H9 (cell line): ENCODE data around the gene APCDD1L. TPM values are rescaled to one million over a fixed set of nuclear protein-coding genes. Genes with fewer than 3 reads are reported as not detected.

Experiments
- DNase-seq: peaks from one replicate; pipeline ENCODE4 v3.0.0-alpha.2; 2017
- H2AFZ ChIP-seq: one replicate; pipeline ENCODE4 v1.6.1; 2013; ENCODE audit warnings: mild to moderate bottlenecking, low read length, control low read depth, moderate library complexity
- H2AK5ac ChIP-seq: 2 replicates; pipeline ENCODE4 v1.6.1; 2013; ENCODE audit warnings: low read length, control low read depth, mixed read lengths; ENCODE audit not compliant: insufficient read length
- H2BK120ac ChIP-seq: one replicate; pipeline ENCODE4 v1.6.1; 2013; ENCODE audit warnings: low read depth, mild to moderate bottlenecking, low read length, control low read depth, inconsistent platforms; ENCODE audit not compliant: poor library complexity, severe bottlenecking
- H2BK12ac ChIP-seq: 2 replicates; pipeline ENCODE4 v1.6.1; 2013; ENCODE audit warnings: low read length, control low read depth, mixed read lengths, low read depth; ENCODE audit not compliant: insufficient read length
- H2BK15ac ChIP-seq: 2 replicates; pipeline ENCODE4 v1.6.1; 2013; ENCODE audit warnings: low read depth, low read length, control low read depth
- H2BK20ac ChIP-seq: one replicate; pipeline ENCODE4 v1.6.1; 2013; ENCODE audit warnings: low read depth, mild to moderate bottlenecking, low read length, control low read depth, inconsistent platforms; ENCODE audit not compliant: poor library complexity, severe bottlenecking
- H2BK5ac ChIP-seq: 2 replicates; pipeline ENCODE4 v1.6.1; 2013; ENCODE audit warnings: low read length, control low read depth, mixed read lengths; ENCODE audit not compliant: insufficient read length
- H3K14ac ChIP-seq: 2 replicates; pipeline ENCODE4 v1.6.1; 2013; ENCODE audit warnings: low read length, control low read depth; ENCODE audit not compliant: insufficient read depth
- H3K18ac ChIP-seq: 2 replicates; pipeline ENCODE4 v1.6.1; 2013; ENCODE audit warnings: low read depth, mild to moderate bottlenecking, mixed read lengths, low read length, control low read depth; ENCODE audit not compliant: insufficient read length
- H3K23ac ChIP-seq: 2 replicates; pipeline ENCODE4 v1.6.1; 2013; ENCODE audit warnings: low read length, control low read depth, mixed read lengths, low read depth; ENCODE audit not compliant: insufficient read length
- H3K23me2 ChIP-seq: 2 replicates; pipeline ENCODE4 v1.6.1; 2013; ENCODE audit warnings: low read depth, mild to moderate bottlenecking, mixed read lengths, low read length, control low read depth; ENCODE audit not compliant: insufficient read length, poor library complexity, severe bottlenecking
- H3K27ac ChIP-seq: 2 replicates; pipeline ENCODE4 v1.5.1; 2013; ENCODE audit warnings: low read length, control low read depth, mixed read lengths, low read depth; ENCODE audit not compliant: insufficient read length
- H3K27me3 ChIP-seq: 2 replicates; pipeline ENCODE4 v1.6.1; 2013; ENCODE audit warnings: low read length, control low read depth, inconsistent platforms; ENCODE audit not compliant: insufficient read depth
- H3K4ac ChIP-seq: 2 replicates; pipeline ENCODE4 v1.6.1; 2013; ENCODE audit warnings: low read depth, mild to moderate bottlenecking, control low read depth, inconsistent platforms, low read length, moderate library complexity
- H3K4me1 ChIP-seq: 2 replicates; pipeline ENCODE4 v1.6.1; 2013; ENCODE audit warnings: low read length, control low read depth, inconsistent platforms; ENCODE audit not compliant: insufficient read depth
- H3K4me2 ChIP-seq: 2 replicates; pipeline ENCODE4 v1.6.1; 2013; ENCODE audit warnings: low read length, control low read depth, mixed read lengths; ENCODE audit not compliant: insufficient read length, insufficient read depth
- H3K56ac ChIP-seq: 2 replicates; pipeline ENCODE4 v1.6.1; 2013; ENCODE audit warnings: low read depth, mild to moderate bottlenecking, mixed read lengths, low read length, control low read depth; ENCODE audit not compliant: insufficient read length
- H3K79me1 ChIP-seq: 2 replicates; pipeline ENCODE4 v1.6.1; 2013; ENCODE audit warnings: low read depth, mild to moderate bottlenecking, moderate library complexity, low read length, control low read depth, inconsistent platforms; ENCODE audit not compliant: insufficient read depth, poor library complexity, severe bottlenecking
- H3K79me2 ChIP-seq: 2 replicates; pipeline ENCODE4 v1.6.1; 2013; ENCODE audit warnings: low read length, control low read depth, inconsistent platforms; ENCODE audit not compliant: insufficient read depth
- H3K9ac ChIP-seq: 2 replicates; pipeline ENCODE4 v1.6.1; 2013; ENCODE audit warnings: low read length, control low read depth, mixed read lengths; ENCODE audit not compliant: insufficient read length; ENCODE audit errors: extremely low read depth
- H3K9me3 ChIP-seq: one replicate; pipeline ENCODE4 v1.6.1; 2013; ENCODE audit warnings: low read depth, low read length, inconsistent platforms; ENCODE audit not compliant: control insufficient read depth
- H3T11ph ChIP-seq: one replicate; pipeline ENCODE4 v1.6.1; 2013; ENCODE audit warnings: mild to moderate bottlenecking, low read length, control low read depth, inconsistent platforms
- H4K20me1 ChIP-seq: one replicate; pipeline ENCODE4 v1.6.1; 2013; ENCODE audit not compliant: control insufficient read depth, insufficient read length, insufficient read depth
- H4K5ac ChIP-seq: 2 replicates; pipeline ENCODE4 v1.6.1; 2013; ENCODE audit warnings: low read depth, mild to moderate bottlenecking, mixed read lengths, low read length, control low read depth; ENCODE audit not compliant: insufficient read length
- H4K8ac ChIP-seq: replicated peaks from 2 replicates; pipeline ENCODE4 v1.6.1; 2013; ENCODE audit warnings: low read length, control low read depth, mixed read lengths, low read depth; ENCODE audit not compliant: insufficient read length
- H4K91ac ChIP-seq: 2 replicates; pipeline ENCODE4 v1.6.1; 2013; ENCODE audit warnings: low read depth, mild to moderate bottlenecking, moderate library complexity, mixed read lengths, low read length, control low read depth; ENCODE audit not compliant: insufficient read length
- H3K27ac Mint-ChIP-seq, 3 experiments: 2 replicates in 2 of 3; 3 replicates in 1 of 3; pipeline ENCODE4 v1.8.0; 2020 to 2021; ENCODE audit warnings: mixed read lengths in 3 of 3, mild to moderate bottlenecking in 1 of 3, moderate library complexity in 1 of 3
- H3K27me3 Mint-ChIP-seq: 2 replicates; pipeline ENCODE4 v1.8.0; 2021; ENCODE audit warnings: low read depth, mild to moderate bottlenecking, moderate library complexity, mixed read lengths
- H3K36me3 Mint-ChIP-seq, 3 experiments: 2 replicates in 2 of 3; 3 replicates in 1 of 3; pipeline ENCODE4 v1.8.0; 2020 to 2021; ENCODE audit warnings: low read depth in 3 of 3, mixed read lengths in 3 of 3; ENCODE audit not compliant: insufficient read depth in 1 of 3
- H3K4me1 Mint-ChIP-seq, 2 experiments: 2 replicates each; pipeline ENCODE4 v1.8.0; 2020; ENCODE audit warnings: mixed read lengths in 2 of 2
- H3K4me3 Mint-ChIP-seq, 2 experiments: 2 replicates in 1 of 2; 3 replicates in 1 of 2; pipeline ENCODE4 v1.8.0; 2020 to 2021; ENCODE audit warnings: mild to moderate bottlenecking in 2 of 2, mixed read lengths in 2 of 2, moderate library complexity in 1 of 2
- H3K9me3 Mint-ChIP-seq, 2 experiments: 2 replicates in 1 of 2; 3 replicates in 1 of 2; pipeline ENCODE4 v1.8.0; 2020; ENCODE audit warnings: mild to moderate bottlenecking in 2 of 2, mixed read lengths in 2 of 2, moderate library complexity in 1 of 2
- WGBS: extraction: QIAGEN DNeasy Blood & Tissue Kit; methylation state at CpG from one replicate; pipeline ENCODE4 v1.1.7; 2013; ENCODE audit warnings: missing lambda C conversion rate, low lambda C conversion rate, mixed read lengths; ENCODE audit not compliant: insufficient read length; ENCODE audit errors: extremely low coverage; 5-methylcytosine and 5-hydroxymethylcytosine counted together
- total RNA-seq: library from RNA; stranded (reverse); gene quantifications from 2 replicates; pipeline ENCODE4 v1.2.1, GENCODE V29; 2021
- TF ChIP-seq, protein P1 (sequence below): fragments of 200-600 bp; sonication (generic); conservative IDR thresholded peaks from 3 replicates; pipeline ENCODE4 v1.8.0; 2021; ENCODE audit warnings: antibody characterized with exemption, mild to moderate bottlenecking

APCDD1L gene
- total RNA-seq, 1 experiment from 2014 or later, result 0.68 TPM

DNA sequence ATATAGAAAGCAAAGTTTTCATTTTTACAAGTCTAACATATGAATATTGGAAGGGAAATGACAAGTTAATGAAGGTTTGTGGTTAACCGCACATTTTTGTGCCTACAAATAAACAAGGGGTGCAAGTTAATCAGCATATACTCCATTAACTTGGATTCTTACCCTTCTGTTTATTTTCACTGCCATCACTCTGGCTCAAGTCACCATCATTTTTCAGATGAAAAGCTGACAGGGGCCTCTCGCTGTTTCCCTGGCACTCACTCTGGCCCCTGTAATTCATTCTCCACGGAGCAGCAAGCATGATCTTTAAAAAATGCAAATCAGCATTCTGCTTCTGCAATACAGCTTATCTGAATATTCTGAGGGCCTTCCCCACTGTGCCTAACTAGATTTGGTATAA lies 29.8 kb downstream of the APCDD1L start:
- no peak overlapping the region for H3K4me3 Mint-ChIP-seq
- H3K79me1 ChIP-seq, result no peaks in the 10 kb centered on the region
- H4K20me1 ChIP-seq, result no peaks in the 10 kb centered on the region
- no peak overlapping the region for H2AFZ ChIP-seq
- no peak overlapping the region for H4K91ac ChIP-seq
- H2BK120ac ChIP-seq, result no peak overlapping the region
- DNase-seq, result no peak
- no peak overlapping the region for H2AK5ac ChIP-seq
- no peak overlapping the region for H4K5ac ChIP-seq
- H3K9me3 Mint-ChIP-seq, result peaks cover 37 to 40% of the 10 kb centered on the region in 2 experiments
- WGBS, result no CpG with 5 or more reads among the region's 3 CpGs
- peaks cover 15 to 28% (median 15%) of the 10 kb centered on the region in 3 experiments for H3K36me3 Mint-ChIP-seq
- H3K27ac Mint-ChIP-seq, result no peak overlapping the region
- no peaks in the 10 kb centered on the region for H3K79me2 ChIP-seq
- H3K4me2 ChIP-seq, result no peak overlapping the region
- H3K23me2 ChIP-seq, result no peaks in the 10 kb centered on the region
- H3K56ac ChIP-seq, result no peak overlapping the region
- no peak overlapping the region for H2BK15ac ChIP-seq
- TF ChIP-seq, protein P1, sequence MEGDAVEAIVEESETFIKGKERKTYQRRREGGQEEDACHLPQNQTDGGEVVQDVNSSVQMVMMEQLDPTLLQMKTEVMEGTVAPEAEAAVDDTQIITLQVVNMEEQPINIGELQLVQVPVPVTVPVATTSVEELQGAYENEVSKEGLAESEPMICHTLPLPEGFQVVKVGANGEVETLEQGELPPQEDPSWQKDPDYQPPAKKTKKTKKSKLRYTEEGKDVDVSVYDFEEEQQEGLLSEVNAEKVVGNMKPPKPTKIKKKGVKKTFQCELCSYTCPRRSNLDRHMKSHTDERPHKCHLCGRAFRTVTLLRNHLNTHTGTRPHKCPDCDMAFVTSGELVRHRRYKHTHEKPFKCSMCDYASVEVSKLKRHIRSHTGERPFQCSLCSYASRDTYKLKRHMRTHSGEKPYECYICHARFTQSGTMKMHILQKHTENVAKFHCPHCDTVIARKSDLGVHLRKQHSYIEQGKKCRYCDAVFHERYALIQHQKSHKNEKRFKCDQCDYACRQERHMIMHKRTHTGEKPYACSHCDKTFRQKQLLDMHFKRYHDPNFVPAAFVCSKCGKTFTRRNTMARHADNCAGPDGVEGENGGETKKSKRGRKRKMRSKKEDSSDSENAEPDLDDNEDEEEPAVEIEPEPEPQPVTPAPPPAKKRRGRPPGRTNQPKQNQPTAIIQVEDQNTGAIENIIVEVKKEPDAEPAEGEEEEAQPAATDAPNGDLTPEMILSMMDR, result no peak
- no peak overlapping the region for H3K9ac ChIP-seq
- H3K4me1 Mint-ChIP-seq, result peaks cover 6 to 7% of the 10 kb centered on the region in 2 experiments
- H3K23ac ChIP-seq, result no peak overlapping the region
- no peak overlapping the region for H4K8ac ChIP-seq
- H2BK12ac ChIP-seq, result no peak overlapping the region
- no peak overlapping the region for H2BK5ac ChIP-seq
- H3K4me1 ChIP-seq, result no peaks in the 10 kb centered on the region
- H3T11ph ChIP-seq, result no peak overlapping the region
- H3K27me3 ChIP-seq, result no peaks in the 10 kb centered on the region
- H3K27ac ChIP-seq, result no peak overlapping the region
- no peak overlapping the region for H3K14ac ChIP-seq
- H3K18ac ChIP-seq, result no peak overlapping the region
- no peak overlapping the region for H3K4ac ChIP-seq
- H2BK20ac ChIP-seq, result no peak overlapping the region
- H3K27me3 Mint-ChIP-seq, result peaks cover 14% of the 10 kb centered on the region
- H3K9me3 ChIP-seq, result peaks cover 4% of the 10 kb centered on the region
